ENCODE results near the gene RNF39.
"Not testable (repeated sequence)": the region's sequence is repeated elsewhere in the genome, so short reads cannot be mapped to it uniquely, and the experiment has no call there.

The RNF39 gene

GRCh38 chr6:30075094-30075789, at the start of gene RNF39:
Gene RNF39, minus strand, starts transcription at chr6:30075769. Its CDS starts 184 bp downstream, at chr6:30075585.
- in situ Hi-C loops (cut with MboI; ENCODE audit: low sequenced_read_pairs), result no loop called here

GRCh38 chr6:30122515-30122914, 46.9 kb upstream of the RNF39 start:
- in situ Hi-C loops (cut with MboI; ENCODE audit: low sequenced_read_pairs), result no loop called here

GRCh38 chr6:30121446-30122366, 46.1 kb upstream of the RNF39 start:
- in situ Hi-C loops (cut with MboI; ENCODE audit: low sequenced_read_pairs), result no loop called here

GRCh38 chr6:30118691-30119090, 43.1 kb upstream of the RNF39 start:
- in situ Hi-C loops (cut with MboI; ENCODE audit: low sequenced_read_pairs), result not testable (repeated sequence)

- in situ Hi-C loops (cut with MboI; ENCODE audit: low sequenced_read_pairs), result no loop called here
Observed at GRCh38 chr6:30116724-30117123, 41.2 kb upstream of the RNF39 start.

GRCh38 chr6:30113841-30114240, 38.3 kb upstream of the RNF39 start:
- in situ Hi-C loops (cut with MboI; ENCODE audit: low sequenced_read_pairs), result no loop called here

GRCh38 chr6:30113003-30113759, 37.6 kb upstream of the RNF39 start, which contains the start of gene TRIM31:
Gene TRIM31, minus strand, starts transcription at chr6:30113090. Its CDS starts 285 bp downstream, at chr6:30112805.
- in situ Hi-C loops (cut with MboI; ENCODE audit: low sequenced_read_pairs), result no loop called here

GRCh38 chr6:30112402-30112994, 36.9 kb upstream of the RNF39 start:
- in situ Hi-C loops (cut with MboI; ENCODE audit: low sequenced_read_pairs), result no loop called here

GRCh38 chr6:30111266-30111856, 35.8 kb upstream of the RNF39 start:
- in situ Hi-C loops (cut with MboI; ENCODE audit: low sequenced_read_pairs), result no loop called here

GRCh38 chr6:30104661-30105060, 29.1 kb upstream of the RNF39 start:
- in situ Hi-C loops (cut with MboI; ENCODE audit: low sequenced_read_pairs), result no loop called here

GRCh38 chr6:30103872-30104179, 28.3 kb upstream of the RNF39 start:
- in situ Hi-C loops (cut with MboI; ENCODE audit: low sequenced_read_pairs), result no loop called here

GRCh38 chr6:30102970-30103871, 27.7 kb upstream of the RNF39 start:
- in situ Hi-C loops (cut with MboI; ENCODE audit: low sequenced_read_pairs), result no loop called here

GRCh38 chr6:30102414-30102969, 26.9 kb upstream of the RNF39 start:
- in situ Hi-C loops (cut with MboI; ENCODE audit: low sequenced_read_pairs), result no loop called here

GRCh38 chr6:30101444-30102413, 26.2 kb upstream of the RNF39 start:
- in situ Hi-C loops (cut with MboI; ENCODE audit: low sequenced_read_pairs), result no loop called here

GRCh38 chr6:30100585-30101443, 25.2 kb upstream of the RNF39 start:
- in situ Hi-C loops (cut with MboI; ENCODE audit: low sequenced_read_pairs), result no loop called here

GRCh38 chr6:30100154-30100553, 24.6 kb upstream of the RNF39 start:
- in situ Hi-C loops (cut with MboI; ENCODE audit: low sequenced_read_pairs), result no loop called here

Measured in HL-60/S4 (cell line).